OCI-LY1 (cell line): ENCODE measurements around the gene TNPO3.

Experiments used
- CTCF ChIP-seq: fragments of 200-600 bp; sonication (generic), shearing (Covaris generic); IDR thresholded peaks from 2 replicates; pipeline ENCODE4 v1.5.1; 2017; ENCODE audit warnings: mild to moderate bottlenecking, antibody characterized with exemption, low read length, moderate library complexity, mixed read lengths
- EZH2 ChIP-seq: fragments of 200-600 bp; sonication (generic), shearing (Covaris generic); IDR thresholded peaks from 2 replicates; pipeline ENCODE4 v1.8.0; 2017; ENCODE audit warnings: borderline replicate concordance, mixed run types, mild to moderate bottlenecking, antibody characterized with exemption, low read length, moderate library complexity, mixed read lengths

GRCh38 chr7:129017264-129017663 lies 37.6 kb downstream of the TNPO3 start:
- no peak for TF ChIP-seq CTCF
- TF ChIP-seq EZH2 = no peak
